A673 (cell line): ENCODE measurements around the gene WDR27.

Experiments
- EZH2 ChIP-seq: fragments of 200-600 bp; sonication (generic); IDR thresholded peaks from 2 replicates; pipeline ENCODE4 v1.6.1; 2017; ENCODE audit warnings: borderline replicate concordance, low read depth, mild to moderate bottlenecking, mixed read lengths, antibody characterized with exemption, low read length; ENCODE audit not compliant: poor library complexity, severe bottlenecking
- TF ChIP-seq, protein P1 (sequence below): fragments of 300-800, 200-600 bp; sonication (generic); conservative IDR thresholded peaks from 2 replicates; pipeline ENCODE4 v1.5.1; 2017; ENCODE audit warnings: low read depth, mild to moderate bottlenecking, antibody characterized with exemption, low read length, moderate library complexity, mixed read lengths

GRCh38 chr6:169428532-169428931, 273.3 kb downstream of the WDR27 start:
- TF ChIP-seq, protein P1, sequence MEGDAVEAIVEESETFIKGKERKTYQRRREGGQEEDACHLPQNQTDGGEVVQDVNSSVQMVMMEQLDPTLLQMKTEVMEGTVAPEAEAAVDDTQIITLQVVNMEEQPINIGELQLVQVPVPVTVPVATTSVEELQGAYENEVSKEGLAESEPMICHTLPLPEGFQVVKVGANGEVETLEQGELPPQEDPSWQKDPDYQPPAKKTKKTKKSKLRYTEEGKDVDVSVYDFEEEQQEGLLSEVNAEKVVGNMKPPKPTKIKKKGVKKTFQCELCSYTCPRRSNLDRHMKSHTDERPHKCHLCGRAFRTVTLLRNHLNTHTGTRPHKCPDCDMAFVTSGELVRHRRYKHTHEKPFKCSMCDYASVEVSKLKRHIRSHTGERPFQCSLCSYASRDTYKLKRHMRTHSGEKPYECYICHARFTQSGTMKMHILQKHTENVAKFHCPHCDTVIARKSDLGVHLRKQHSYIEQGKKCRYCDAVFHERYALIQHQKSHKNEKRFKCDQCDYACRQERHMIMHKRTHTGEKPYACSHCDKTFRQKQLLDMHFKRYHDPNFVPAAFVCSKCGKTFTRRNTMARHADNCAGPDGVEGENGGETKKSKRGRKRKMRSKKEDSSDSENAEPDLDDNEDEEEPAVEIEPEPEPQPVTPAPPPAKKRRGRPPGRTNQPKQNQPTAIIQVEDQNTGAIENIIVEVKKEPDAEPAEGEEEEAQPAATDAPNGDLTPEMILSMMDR: no peak
- no peak for TF ChIP-seq EZH2
